ENCODE results near the gene KDELR3. TPM values are rescaled to one million over a fixed set of nuclear protein-coding genes. Genes with fewer than 3 reads are reported as not detected.

Gene KDELR3
- total and polyA plus RNA-seq, 10 of the 15 experiments (the other 5 are each of a cell fraction or from before 2014, with no cell fraction given): 0.15 to 0.98 (median 0.25) TPM; not detected in 1

- TF ChIP-seq ZBTB40 (IDR thresholded peaks at IDR 0.05; ENCODE audit: borderline replicate concordance) (no peak), NFIC (IDR thresholded peaks at IDR 0.05; ENCODE audit: low read depth, low read length) (no peak; the same call in 1 of the 2 replicates), GATAD2B (conservative IDR thresholded peaks at IDR 0.05; ENCODE audit: low read depth) (peak; percentile 29; the same call in 1 of the 2 replicates), SUPT20H (IDR thresholded peaks at IDR 0.05; ENCODE audit: borderline replicate concordance, control insufficient read depth, low read depth, low read length) (no peak), E2F8 (IDR thresholded peaks at IDR 0.05; ENCODE audit: low read depth, partially characterized antibody) (peak; percentile 49), EGR1 (IDR thresholded peaks at IDR 0.05; ENCODE audit: borderline replicate concordance in 1 of 2, low read depth in 2 of 2, low read length in 2 of 2) (no peak), KLF5 (IDR thresholded peaks at IDR 0.05; ENCODE audit: partially characterized antibody) (no peak), YY1 (IDR thresholded peaks at IDR 0.05; ENCODE audit: low read depth, low read length) (peak; percentile 84), BMI1 (IDR thresholded peaks at IDR 0.05; ENCODE audit: borderline replicate concordance) (no peak; the same call in 1 of the 2 replicates), RB1 (IDR thresholded peaks at IDR 0.05; ENCODE audit: borderline replicate concordance) (no peak), NRF1 (conservative IDR thresholded peaks at IDR 0.05; ENCODE audit: low read depth, low read length) (no peak), BCL3 (IDR thresholded peaks at IDR 0.05; ENCODE audit: borderline replicate concordance, insufficient read depth, low read depth, low read length, poor library complexity, severe bottlenecking) (no peak), EZH2 (IDR thresholded peaks at IDR 0.05; ENCODE audit: borderline replicate concordance, control insufficient read depth, low read depth, low read length) (no peak), USF1 (IDR thresholded peaks at IDR 0.05; ENCODE audit: borderline replicate concordance, extremely low read length, insufficient read depth, low read depth, low read length) (no peak), RBBP5 (conservative IDR thresholded peaks at IDR 0.05) (no peak), CHD4 (IDR thresholded peaks at IDR 0.05) (no peak), E2F4 (IDR thresholded peaks at IDR 0.05; ENCODE audit: low read depth, low read length) (no peak), PAX5 (IDR thresholded peaks at IDR 0.05; ENCODE audit: borderline replicate concordance, low read depth, low read length) (no peak)
These were observed 37.0 kb downstream of the KDELR3 start (continued) for GRCh38 chr22:38504731-38505540.
